ENCODE measurements around the gene PARVG.

PARVG gene

DNA sequence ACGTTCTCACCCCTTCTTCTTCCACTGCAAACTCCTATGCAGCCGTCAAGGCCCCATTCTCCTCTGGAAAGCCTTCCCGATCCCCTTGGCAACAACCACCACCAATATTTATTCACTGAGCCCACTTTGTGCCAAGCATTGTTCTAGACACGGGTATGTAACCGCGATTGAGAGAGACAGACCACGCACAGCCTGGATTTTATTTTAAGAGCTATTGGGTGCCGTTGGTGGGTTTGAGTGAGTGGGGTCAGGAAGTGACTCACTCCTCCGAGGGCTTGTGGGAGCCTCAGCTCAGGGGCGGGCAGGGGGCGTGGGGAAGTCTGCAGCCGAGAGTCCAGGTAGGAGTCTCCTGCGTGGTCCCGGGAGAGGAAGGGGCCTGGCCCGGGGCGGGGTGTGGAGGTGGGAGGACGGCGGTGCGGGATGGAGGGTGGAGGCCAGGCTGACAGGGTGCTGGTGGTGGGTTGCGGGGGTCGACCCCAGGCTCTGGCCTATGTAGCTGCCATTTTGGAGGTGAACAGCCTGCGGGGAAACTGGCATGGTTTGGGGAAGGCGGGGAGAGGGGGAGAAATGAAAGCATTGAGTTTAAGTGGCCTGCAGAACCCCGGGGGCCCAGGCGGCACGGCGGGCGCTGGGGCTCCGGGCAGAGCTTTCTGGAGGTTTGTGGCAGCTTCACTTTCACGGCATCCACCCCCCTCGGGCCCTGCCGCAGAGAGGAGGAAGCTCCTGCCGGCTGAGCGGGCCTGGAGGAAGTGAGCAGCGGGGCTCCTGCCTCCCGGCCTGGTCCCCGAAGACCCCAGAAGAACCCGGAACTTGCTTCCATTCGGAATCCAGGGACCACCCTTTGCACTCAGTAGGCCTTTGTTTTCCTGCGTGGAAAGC, 547 bp downstream of the PARVG start:
- no peak for DNase-seq

DNA sequence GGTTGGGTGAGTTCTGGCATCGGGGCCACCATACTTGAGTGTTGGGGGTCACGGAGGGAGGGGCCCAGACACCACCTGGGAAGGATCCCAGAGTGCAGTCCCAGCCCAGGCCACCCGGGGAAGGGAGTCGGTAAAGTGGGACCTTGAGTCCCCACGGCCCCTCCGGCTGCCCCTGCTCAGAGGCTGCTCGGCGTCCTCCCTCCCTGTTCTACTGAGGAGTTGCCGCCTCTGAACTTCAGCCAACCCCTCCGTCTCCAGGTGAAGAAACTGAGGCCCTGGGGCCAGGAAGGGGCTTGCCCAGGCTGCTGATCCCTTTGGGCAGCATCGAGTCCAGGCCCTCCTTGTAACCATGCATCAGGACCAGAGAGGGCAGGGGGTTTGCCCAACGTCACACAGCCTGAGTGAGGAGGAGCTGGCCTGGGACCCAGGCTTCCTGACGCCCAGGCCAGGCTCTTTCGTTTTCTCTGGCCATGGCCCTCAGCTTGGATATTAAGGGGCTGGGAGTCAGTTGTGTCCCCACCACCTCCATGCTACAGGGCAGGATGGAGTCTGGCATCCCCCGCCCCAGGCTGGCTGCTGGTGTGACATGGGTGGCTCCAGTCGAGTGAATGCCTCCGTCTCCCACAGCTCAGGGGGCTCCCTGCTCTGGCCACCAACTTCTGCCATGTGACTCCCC, 1.3 kb downstream of the PARVG start:
- no peak for DNase-seq

DNA sequence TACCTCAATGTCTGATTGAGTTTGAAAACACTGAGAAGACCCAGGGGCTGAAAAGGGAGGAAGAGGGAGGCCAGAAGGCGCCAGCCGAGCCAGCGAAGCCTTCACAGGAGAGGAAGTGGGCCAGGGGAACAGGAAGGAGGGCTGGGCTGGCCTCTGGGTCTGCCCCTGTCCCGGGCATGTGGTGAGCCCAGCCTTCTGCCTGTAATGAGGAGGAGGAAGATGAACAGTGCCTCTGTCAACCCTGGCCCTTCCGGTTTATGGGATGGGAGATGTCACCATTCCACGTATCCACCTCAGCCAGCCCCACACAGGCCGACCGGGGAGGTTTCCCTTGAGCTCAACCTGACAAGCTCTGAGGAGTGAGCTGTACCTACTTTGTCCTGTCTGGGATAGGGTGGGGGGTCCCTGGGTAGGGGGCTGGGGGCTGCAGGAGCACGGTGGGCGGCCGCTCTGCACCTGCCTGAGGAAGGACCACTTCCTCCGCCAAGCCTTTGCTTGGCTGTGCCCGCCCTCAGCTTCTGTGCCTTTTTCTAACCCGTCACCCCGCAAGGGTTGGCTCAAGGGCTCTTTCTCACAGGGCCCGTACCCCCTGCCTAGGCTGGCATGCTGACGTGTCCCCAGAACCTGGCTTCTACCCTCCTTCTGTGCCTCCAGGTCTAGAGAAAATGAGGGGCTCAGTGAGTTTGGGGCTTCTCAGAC, 2.0 kb downstream of the PARVG start:
- no peak for DNase-seq

DNA sequence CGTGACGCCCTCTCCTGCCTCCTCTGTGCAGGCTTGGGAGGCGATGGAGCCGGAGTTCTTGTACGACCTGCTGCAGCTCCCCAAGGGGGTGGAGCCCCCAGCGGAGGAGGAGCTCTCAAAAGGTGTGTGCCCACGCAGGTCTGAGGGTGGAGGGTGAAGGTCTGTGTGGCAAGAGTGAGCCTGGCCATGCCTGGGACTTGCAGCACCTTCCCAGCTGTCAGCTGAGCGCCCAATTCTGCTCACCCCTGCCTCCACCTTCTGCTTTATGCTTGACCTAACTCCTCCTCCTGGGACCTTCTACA, 2.5 kb downstream of the PARVG start:
- no peak for DNase-seq

DNA sequence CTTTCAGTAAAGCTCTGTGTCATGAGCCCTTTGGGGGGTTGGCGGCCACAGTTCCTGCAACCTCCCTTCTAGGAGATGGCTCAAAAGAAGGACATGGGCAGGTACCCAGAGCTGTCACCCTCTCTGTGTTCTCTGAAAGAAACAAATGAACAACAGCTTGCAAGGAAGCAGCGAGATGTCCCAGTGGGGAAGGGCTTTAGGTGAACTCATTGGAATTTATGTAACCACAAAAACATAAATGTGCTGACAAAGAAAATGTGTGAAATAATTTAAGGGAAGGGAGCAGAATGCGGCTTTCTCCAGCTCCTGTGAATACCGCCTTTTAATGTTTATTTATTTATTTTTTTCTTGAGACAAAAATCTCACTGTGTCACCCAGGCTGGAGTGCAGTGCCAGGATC, 3.3 kb downstream of the PARVG start:
- DNase-seq: no peak

DNA sequence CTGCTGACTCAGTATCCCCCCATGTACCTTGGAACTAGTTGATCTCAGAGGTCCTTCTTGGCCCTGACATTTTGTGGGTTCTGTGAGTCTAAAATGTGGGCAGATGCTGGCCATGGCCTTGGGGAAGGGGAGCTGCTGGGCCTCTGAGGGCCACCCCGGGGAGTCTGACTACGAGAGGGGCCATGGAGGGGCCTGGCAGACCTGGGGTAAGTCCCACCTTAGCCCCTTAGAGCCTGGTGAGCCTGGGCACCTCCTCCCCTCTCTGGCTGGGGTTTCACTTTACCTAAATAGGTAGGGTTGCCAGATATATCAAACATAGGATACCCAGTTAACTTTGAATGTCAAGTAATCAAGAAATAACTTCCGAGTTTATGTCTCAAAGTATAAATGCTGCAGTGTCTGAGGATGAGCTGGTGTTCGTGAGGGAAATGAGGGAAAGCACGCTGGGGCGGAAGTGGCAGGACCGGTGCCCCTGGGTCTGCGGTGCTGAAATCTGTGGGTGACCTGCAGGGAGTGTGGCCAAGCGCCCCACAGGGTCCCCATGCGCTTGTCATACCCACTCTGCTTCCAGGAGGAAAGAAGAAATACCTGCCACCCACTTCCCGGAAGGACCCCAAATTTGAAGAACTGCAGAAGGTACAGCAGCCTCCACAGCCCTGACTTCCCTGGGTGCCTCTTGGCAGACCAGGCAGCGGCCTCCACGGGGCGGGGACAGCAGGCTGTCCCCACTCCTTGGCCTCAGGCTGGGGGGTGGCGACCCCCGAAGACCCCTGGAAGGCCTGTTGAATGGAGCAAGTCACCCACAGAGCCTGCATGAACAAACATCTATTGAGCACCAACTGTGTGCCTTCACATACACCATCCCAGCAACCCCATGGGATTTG, 4.8 kb downstream of the PARVG start:
- DNase-seq: no peak

DNA sequence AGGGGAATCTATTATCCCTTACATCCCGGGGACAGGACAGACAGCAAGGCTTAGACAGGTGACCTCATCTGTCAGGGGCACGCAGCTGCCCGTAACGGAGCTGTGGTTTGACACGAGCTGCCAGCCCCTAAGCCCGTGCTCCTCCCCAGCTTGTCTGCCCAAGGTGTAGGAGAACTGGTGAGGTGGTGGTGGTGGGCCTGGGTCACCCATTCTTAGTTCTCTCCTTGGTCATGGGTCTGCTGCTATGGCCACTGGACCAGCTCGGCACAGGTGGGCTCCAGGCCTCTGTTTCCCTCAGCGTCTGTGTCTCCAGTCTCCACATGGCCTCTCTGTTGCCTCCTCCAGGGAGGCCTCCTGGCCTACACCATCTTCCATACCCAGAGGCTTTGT, 5.4 kb downstream of the PARVG start:
- no peak for DNase-seq

DNA sequence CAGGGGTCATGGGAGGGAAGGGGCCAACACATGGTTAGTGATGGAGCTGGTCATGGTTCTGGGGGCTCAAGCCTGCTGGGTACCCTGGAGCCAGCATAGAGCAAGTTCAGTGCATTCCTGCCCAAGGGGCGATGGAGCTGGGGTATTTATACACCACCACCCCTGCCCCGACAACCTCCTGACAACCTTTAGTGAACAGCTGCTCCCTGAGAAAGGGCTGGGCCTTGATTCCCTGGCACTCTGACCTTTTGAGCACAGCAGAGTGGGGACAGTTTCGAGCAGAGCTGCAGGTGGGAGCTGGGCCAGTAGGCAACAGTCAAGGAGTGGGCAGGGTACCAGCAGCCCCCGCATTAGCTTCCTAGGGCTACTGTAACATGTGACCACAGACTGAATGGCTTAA, 6.0 kb downstream of the PARVG start:
- DNase-seq: no peak

DNA sequence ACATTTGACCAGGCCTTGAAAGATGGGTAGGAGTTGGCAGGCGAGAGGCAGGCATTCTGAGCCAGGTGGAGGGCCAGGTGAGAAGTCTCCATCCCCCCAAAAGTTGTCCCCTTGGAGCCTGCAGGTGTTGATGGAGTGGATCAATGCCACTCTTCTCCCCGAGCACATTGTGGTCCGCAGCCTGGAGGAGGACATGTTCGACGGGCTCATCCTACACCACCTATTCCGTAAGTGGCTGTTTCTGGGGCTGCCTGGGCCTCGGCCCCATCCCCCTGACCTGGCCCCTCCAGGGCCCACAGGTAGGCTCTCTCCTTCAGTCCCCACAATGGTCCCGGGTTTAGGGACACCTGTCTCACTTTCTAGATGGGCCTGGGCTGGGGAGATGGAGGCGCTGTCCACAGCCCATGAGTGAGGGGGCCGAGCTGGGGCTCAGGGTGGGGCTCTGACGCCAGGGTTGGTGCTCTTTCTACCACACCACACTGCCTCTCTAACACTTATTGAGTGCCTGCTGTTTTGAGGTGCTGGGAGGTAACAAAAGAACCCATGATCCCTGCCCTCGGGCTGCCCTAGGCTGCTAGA, 7.0 kb downstream of the PARVG start:
- no peak for DNase-seq

DNA sequence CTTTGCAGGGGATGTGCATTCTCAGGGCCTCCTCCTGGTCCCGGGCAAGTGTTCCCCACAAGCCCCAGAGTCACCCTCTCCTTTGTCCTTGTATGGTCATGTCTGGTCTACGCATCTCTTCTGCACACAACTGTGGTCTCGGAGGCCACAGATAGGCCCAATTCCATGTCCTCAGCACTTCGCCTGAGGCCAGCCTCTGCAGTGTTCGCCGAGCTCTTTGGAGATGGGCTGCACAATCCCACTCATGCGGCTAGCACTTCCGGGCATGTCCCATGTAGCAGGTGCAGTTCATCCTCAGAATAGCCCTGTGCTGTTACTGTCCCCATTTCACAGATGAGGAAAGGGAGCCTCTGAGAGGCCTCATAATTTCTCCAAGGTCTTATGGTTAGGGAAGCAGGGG, 7.6 kb downstream of the PARVG start:
- DNase-seq: no peak

DNA sequence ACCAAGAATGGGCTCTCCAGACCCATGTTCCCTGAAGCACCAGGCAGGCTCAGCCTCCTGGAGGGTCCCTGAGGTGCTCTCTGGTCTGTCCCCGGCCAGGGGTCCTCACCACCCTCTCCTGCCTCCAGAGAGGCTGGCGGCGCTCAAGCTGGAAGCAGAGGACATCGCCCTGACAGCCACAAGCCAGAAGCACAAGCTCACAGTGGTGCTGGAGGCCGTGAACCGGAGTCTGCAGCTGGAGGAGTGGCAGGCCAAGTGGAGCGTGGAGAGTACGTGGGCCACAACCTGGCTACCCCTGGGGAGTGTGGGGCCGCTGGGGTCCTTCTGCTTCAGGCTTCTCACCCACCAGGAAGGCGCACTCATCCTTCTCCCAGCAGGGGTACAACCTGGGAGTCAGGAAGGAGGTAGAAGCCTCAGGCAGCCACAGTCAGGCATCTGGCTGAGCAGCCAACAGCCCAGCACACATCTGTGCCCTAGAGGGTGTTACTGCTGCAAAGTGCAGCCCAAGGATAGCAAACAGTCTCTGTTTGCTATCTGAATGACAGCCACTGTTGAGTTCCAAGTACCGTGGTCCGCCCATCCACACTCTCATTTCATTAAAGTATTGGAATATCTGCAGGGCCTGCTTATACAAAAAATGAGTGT, 8.4 kb downstream of the PARVG start:
- DNase-seq: no peak

DNA sequence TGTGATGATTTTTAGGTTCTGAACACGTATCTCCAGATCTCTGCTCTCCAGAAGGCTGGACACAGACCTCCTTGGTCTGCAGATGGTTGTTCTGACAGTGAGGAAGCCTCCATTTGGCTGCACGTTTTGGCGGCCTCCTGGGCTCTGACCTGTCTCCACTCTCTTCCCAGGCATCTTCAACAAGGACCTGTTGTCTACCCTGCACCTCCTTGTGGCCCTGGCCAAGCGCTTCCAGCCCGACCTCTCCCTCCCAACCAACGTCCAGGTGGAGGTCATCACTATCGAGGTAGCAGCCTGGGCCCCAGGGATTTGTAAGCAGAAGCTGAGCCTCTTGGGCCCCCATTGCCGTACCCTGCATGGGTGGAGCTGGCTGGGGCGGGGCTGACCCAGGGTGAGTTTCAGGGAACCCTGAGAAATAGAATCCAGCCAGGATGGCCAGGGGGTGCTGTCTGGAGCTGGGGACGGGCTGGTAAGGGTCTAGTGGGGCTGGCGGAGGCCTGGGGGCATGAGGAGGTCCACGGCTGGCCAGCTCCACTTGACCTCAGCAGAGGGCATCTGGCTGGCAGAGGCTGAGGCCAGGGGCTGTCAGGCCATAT, 9.8 kb downstream of the PARVG start:
- DNase-seq: no peak

DNA sequence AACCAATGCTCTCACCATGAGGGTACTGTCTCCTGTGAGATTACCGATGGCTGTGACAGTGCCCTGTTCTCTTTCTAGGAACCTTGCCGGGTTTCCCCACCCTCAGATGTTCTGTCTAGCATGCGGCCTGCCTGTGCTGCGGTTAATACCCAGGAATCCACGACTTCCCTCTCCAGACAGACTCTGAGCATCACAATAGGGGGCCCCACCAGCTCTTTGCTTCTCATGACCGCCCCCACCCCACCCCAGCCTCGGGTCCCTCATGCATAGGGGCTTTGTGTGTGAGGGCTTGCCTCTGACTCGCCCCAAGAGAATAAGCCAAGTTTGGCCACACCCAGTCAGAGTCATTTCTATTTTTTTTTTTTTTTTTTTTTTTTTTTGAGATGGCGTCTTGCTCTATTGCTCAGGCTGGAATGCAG, 10.3 kb downstream of the PARVG start:
- DNase-seq: no peak

DNA sequence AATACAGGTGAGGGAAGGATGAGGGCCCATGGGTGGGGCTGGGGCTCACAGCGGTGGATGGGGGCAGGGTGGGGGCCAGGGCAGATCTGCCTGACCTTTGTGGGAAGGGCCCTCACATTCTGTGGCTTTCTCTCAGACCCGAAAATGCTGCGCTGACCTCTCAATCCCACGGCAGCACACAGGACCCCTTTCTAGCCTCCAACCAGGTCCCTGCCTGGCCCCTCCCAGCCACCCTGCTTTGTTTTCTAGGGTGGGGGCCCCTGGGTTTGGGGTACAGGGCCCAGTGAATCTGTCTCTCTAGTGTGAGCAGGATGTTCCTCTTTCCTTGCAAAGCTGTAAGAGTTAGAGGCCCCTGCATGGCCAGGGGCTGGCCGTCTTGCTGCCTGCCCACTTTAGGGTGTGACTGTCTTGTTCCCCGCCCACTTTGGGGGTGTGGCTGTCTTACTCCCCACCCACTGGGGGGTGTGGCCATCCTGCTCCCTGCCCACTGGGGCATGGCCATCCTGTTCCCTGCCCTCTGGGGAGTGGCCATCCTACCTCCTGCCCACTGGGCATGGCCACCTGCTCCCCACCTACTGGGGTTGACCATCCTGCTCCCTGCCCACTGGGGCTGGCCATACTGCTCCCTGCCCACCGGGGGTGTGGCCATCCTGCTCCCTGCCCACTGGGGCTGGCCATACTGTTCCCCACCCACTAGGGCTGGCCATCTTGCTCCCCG, 11.5 kb downstream of the PARVG start:
- DNase-seq: no peak

DNA sequence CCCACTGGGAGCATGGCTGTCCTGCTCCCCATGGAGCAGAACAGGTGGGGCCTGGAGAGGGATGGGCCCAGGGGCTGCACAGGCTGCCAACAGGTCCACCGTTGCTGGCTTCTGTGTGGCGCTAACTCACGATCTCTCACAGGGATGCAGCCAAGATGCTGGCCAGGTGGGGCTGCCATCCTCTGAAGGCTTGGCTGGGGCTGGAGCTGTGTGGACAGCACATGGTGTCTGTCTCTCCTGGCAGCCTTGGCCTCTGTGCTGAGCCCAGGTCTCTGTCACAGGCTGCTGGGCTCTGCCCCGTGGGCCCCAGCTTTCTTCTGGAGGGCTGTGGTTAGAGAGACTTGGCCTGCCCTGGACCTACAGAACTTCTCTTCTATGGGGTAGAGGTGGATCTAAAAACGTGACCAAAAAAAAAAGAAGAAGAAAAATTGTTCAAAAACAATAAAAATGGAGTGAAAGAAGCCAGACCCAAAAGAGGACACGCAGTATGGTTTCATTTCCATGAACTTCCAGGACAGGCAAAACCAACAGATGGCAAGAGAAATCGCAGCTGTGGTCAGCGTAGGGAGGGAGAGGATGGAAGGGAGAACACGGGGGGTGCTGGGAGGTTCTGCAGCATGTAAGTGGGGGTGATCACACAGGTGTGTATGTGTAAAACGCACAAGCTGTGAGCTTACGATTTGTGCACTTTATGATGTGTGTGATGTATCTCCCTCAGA, 12.2 kb downstream of the PARVG start:
- DNase-seq: no peak

DNA sequence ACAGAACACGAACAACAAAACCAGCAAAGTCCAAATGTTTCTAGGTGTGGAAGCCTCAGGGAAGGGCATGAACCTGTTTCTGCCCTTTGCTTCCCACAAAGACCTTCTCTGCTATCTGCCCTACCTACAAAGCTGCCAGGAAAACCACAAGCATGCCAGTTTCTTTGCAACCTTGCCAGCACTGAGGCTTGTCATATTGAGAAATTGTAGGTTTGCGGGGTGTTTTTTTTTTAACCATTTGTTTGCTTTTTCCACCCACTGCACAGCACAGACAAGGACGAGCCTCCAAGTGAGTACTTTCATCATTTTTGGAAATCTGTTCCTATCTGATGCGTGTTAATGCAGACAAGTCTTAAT, 12.8 kb downstream of the PARVG start:
- DNase-seq: no peak

DNA sequence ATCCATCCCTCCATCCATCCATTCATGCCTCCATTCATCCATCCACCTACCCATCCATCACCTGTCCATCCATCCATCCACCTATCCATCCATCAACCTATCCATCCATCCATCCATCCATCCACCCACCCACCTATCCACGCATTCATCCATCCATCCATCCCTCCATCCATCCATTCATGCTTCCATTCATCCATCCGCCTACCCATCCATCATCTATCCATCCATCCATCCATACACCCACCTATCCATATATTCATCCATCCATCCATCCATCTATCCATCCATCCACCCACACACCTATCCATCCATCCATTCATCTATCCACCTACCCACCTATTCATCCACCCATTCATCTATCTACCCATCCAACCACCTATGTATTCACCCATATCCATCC, 13.8 kb downstream of the PARVG start:
- DNase-seq: no peak

DNA sequence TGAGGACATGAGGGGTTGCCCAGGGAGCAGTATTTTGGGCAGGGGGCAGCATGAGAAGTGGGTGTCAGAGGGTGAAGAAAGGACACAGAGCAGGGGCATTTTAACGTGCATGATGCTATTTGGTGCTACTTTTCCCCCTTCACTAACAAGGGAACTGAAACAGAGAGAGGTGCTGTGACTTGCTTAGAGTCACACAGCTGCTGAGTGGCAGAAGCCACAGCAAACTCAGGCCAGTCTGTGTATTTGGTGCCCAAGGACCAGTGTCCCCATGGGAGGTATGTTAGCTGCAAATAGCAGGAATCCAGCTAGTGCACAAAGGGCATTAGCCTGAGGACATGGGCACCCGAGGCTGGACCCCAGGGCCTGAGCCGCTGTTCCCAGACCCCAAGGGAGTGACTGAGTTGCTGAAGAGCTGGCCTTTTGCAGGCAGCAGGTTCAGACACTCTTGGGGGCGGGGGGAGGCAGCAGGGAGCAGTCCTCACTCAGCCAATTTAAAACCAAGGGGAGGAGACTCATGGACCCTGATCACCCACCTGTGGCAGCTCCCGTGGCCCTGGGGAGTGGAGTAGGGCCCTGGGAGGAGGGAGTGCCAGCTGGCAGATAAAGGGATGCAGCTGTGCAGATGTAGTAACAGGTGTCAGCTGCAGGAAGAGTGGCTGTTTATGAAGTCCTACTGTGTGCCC, 14.6 kb downstream of the PARVG start:
- DNase-seq: no peak

DNA sequence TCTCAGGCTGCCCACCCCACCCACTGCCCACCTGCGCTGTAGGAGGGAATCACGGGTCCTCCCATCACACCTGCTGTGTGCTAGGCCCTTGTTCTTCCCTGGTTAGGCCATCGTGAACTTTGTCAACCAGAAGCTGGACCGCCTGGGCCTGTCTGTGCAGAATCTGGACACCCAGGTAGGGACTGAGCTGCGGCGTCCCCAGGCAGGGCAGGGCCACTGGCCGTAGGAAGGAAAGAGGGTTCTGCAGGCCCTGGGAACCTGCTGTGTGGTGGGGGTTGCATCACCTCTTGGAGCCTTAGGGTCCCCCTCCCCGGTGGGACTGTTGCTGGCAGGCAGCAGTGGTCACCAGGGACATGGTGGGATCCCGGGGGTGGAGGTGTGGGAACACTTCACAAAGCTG, 15.5 kb downstream of the PARVG start:
- no peak for DNase-seq

DNA sequence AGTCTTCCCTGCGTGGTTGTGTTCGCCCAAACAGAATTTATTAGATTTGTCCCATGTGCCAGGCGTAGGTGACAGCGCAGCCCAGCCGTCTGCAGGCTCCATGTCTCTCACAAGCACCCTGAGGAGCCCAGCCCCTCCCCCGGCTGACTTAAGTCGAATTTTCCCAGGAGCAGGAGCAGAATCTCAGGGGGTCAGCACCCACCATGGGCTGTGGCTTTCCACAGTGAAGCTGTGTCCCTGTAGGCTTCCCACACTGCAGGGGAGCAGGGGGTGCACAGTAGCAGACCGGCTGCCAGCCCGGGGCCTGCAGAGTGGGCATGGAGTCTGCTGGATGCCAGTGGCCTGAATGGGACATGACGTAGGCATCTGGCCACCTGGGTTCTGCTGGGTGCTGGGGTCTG, 16.0 kb downstream of the PARVG start:
- no peak for DNase-seq

Measured in NCI-H187 (cell line).